GM19324 (cell line): ENCODE results near the gene TRAPPC6A.

Experiments
- ATAC-seq: cut with Tn5 transposase; IDR thresholded peaks from one replicate; pipeline ENCODE4 v1.9.1; 2021; ENCODE audit warnings: mild to moderate bottlenecking, moderate library complexity; ENCODE audit not compliant: unreplicated experiment, low FRiP score

The TRAPPC6A gene

DNA sequence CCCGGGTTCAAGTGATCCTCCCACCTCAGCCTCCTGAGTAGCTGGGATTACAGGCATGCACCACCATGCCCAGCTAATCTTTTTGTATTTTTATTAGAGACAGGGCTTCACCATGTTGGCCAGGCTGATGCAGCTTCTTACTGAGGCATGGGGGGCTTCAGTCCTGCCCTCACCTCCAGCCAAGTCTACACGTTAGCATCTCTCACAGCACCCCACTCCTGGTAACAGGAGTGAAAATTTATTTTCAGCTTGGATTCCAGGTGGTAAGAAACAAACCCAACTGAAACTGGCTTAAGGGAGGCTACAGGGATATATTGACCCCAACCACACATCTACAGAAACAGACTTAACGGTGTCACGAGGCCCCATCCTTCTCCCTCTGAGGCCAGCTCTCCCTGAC lies 27.9 kb downstream of the TRAPPC6A start:
- no peak for ATAC-seq

DNA sequence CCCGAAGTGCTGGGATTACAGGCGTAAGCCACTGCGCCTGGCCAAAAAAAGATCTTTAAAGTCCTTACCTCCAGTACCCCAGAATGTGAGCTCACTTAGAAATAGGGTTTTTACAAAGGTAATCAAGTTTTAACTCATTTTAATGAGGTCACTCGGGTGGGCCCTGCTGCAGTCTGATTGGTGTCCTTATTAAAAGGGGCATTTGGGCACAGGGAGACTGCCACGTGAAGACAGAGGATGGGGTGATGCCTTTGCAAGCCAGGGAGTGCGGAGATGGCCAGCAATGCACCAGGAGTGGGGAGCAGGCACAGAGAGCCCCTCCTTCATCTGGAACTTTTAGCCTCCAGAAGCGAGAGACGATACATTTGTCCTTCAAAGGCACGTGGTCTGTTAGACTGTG lies 28.9 kb downstream of the TRAPPC6A start:
- ATAC-seq, result no peak

- no peak for ATAC-seq
These were observed 30.0 kb downstream of the TRAPPC6A start for GRCh38 chr19:45147835-45148676.

DNA sequence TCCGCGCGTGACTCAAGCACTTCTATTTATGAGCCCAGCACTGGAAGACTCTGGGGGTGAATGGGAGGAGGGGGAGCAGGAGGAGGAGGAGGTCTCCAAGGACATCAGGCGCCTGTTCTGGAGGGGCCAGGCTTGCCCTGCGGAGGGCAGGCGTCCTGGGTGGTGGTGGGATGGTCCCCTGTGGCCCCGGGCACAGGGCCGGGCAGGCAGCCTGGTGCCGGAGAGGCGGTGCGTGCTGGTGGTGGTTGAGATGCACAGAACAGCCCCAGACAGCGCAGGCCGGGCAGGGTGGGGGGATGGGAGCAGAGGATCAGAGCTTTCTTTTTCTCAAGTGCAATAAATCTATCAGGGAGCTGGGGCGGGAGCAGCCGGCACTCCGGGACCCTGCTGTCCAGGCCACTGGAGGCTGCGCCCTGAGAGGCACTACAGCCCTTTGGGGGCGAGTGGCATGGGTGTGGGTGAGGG lies 31.3 kb downstream of the TRAPPC6A start:
- ATAC-seq, result no peak

DNA sequence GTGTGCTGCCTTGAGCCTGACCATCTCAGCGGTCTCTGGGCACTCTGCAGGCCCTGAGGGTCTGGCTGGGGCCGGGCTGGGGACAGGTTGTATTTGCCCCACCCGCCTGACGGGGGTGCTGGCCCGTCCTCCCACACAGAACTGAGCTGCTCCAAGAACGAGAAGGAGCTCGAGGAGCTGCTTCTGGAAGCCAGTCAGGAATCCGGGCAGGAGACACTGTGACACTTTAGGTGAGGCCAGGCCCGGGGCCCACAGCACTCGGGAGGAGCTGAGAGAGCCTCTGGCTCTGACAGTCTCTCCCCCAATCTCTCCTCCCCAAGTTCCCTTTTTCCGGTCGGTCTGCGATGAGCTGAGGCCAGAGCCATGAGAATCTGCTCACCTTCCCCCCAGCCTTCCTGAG lies 31.8 kb downstream of the TRAPPC6A start:
- ATAC-seq, result no peak

DNA sequence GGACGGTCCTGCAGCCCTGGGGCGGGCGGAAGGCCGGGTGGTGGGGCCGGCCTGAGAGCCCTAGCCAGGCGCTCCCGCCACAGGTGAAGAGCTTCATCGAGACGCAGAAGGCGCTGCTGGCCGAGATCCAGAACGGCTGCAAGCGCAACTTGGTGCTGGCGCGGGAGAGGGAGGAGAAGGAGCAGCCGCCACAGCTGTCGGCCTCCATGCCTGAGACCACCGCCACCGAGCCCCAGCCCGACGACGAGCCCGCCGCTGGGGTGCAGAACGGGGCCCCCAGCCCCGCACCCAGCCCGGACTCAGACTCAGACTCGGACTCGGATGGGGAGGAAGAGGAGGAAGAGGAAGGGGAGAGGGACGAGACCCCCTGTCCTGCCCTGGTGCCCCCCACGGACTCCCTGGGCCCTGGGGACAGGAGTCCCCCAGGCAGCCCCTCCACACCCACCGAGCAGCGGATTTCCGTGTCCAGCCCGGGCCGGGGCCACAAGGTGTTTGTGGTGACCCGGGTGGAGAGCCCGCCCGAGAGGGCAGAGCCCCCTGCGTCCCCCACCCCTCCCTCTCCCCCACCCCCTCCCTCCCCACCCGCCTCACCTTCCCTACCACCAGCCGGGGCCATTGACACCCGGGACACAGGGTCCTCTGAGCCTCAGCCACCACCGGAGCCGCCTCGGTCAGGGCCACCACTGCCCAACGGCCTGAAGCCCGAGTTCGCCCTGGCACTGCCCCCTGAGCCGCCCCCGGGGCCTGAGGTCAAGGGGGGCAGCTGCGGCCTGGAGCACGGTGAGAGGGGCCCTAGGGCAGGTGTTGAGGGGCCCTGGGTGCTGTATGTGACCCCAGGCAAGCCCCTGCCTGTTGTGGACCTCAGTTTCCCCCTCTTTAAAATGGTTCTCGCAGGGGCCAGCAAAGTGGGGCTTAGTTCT lies 32.5 kb downstream of the TRAPPC6A start:
- no peak for ATAC-seq

DNA sequence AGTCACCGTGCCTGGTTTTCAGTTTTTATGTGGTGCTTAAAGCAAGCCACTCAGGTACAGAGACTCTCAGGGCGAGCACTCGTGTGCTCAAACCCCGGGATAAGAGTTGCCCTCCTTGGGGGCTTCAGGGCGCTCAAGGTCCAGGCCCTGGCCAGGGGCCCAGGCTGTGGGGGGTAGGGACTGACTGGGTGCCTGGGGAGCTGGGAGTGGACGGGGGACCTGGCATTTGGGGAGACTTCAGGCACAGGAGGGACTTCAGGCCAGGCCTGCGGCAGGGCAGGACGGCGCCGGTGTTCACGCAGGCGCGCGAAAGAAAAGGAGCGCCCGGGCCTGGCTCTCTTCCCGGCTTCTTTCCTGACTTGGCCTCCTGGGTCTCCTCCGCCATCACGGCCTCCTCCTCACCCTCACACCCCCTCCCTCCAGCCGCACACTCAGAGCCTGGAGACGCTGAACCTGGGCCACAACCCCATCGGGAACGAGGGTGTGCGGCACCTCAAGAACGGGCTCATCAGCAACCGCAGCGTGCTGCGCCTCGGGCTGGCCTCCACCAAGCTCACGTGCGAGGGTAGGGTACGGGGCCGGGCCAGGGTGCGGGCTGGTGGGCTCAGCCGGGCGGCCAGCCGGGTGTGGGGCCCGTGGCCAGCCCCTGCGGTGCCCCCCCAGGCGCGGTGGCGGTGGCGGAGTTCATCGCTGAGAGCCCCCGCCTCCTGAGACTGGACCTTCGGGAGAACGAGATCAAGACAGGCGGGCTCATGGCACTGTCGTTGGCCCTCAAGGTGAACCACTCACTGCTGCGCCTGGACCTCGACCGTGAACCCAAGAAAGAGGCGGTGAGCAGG lies 33.4 kb downstream of the TRAPPC6A start:
- ATAC-seq, result no peak

GRCh38 chr19:45142726-45143110 lies 35.3 kb downstream of the TRAPPC6A start:
- no peak for ATAC-seq

GRCh38 chr19:45142016-45142725 lies 35.9 kb downstream of the TRAPPC6A start:
- ATAC-seq, result no peak

DNA sequence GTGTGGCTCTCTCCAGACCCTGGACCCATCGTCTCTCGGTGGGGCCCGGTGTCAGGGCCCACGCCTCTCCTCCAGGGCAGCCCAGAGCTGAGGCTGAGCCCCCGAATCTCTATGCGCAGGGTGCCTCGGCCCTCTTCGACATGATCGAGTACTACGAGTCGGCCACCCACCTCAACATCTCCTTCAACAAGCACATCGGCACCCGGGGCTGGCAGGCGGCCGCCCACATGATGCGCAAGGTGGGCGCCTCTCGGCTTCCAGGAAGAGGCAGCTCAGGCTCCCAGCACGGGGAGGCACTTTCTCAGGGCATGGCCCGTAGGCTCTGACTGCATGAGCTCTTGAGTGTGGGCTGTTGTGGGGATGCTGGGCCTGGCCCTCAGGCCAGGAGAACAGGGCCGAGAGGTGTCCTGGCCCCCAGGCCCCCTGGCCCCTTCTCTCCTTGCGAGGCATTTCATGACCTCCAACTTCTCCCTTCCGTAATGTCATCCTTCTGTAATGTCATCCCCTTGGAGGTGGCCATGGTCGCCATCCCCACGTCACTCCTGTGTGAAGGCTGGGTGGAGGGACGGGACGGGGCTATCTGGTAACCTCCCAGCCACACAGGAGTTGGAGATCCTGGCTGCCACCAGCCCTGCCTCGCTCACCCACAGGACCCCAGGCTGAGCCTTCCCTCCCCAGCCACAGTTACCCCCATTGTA lies 36.7 kb downstream of the TRAPPC6A start:
- no peak for ATAC-seq

- no peak for ATAC-seq
These were observed 37.5 kb downstream of the TRAPPC6A start for GRCh38 chr19:45140533-45140932.

- ATAC-seq, result no peak
These were observed 37.9 kb downstream of the TRAPPC6A start for GRCh38 chr19:45140144-45140503.

DNA sequence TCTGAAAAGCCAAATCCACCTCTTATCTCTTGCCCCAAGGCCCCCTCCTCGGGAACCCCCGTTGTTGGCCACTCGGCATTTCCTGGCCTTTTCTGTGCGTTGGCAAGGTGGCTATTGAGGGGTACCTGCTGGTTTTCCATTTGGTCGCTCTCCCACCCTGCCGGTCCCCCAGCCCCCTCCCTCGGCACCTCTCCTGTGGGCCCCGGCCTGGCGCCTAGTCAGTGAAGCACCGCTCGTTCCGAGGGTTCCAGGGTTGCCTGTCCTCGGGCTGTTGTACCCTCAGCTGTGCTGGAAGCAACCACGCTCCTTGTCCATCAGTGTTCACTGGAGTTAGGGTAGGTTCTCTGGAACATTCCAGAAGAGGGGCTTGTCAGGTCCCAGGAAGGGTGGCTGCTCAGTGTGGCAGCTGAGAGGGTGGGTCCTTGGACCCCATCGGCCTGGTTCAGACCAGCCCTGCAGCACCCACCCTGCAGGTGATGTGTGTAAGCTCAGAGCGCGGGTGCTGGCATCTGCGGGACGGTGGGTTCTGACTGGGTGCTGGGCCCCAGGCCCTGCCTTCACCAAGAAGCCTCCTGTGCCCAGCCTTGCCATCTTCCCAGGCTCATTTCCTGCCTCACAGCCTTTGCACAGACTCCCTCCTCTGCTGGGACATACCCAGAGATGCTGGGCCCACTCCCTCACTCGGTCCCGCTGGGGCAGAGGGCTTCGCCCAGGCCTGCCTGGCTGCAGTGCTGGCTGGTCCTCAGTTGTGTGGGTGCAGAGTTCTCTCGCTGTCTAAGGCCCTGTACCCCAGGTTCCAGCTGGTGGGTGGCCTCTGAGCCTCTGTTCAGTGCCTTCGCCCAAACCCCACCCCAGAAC lies 38.5 kb downstream of the TRAPPC6A start:
- ATAC-seq, result no peak

GRCh38 chr19:45138303-45138751 lies 39.7 kb downstream of the TRAPPC6A start:
- ATAC-seq, result no peak

GRCh38 chr19:45137179-45137761 lies 40.8 kb downstream of the TRAPPC6A start:
- ATAC-seq, result peak; percentile 76

- ATAC-seq, result no peak
These were observed 41.4 kb downstream of the TRAPPC6A start for GRCh38 chr19:45136507-45137178.

- no peak for ATAC-seq
These were observed 42.7 kb downstream of the TRAPPC6A start for GRCh38 chr19:45135176-45135885.
